GM12801 (cell line): ENCODE measurements around the gene GSTP1.

Source experiments
- TF ChIP-seq, protein P1 (sequence below): IDR thresholded peaks from one replicate; pipeline ENCODE4 v1.5.1; 2011; ENCODE audit warnings: control low read depth; ENCODE audit not compliant: insufficient read length; ENCODE audit errors: extremely low read depth

GSTP1 gene

DNA sequence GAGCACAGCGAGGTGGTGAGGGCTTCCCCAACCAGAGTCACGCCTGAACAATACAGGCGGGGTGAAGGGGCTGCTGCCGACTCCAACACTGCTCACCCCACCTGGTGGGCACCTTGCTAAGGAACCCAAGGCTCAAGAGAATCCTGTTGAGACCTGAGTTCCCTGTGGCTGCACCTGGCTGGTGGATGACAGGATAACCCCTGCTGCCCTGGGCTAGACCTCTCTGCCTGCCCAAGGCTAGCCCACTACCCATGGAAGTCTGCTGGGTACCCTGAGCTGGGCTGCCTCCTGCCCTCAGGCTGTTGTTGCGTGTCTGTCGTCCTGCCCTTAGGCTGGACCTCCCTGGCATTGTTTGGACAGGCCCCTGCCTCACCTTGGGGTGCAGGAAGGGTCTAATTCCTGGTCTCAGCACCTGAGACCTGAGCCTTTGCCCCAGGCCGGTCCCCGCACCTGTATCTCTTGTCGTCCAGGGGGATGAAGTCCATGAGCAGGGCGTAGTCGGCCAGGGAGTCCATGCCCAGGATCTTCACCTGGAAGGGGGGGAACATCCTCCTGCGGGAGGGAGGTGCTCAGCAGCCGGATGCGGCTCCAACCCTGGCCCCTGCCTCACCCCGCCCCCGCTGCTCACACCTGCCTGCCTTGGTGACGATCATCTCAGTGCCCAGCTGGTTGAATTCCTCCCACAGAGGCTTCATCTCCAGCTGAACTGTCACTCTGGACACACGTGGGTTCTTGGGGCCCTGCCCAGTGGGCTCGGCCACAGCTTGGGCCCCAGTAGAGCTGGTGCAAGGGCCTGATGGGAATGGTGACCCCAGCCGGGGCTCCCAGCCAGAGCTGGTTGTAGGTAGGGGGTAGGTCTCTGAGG is 51.0 kb downstream of the GSTP1 start:
- TF ChIP-seq, protein P1, sequence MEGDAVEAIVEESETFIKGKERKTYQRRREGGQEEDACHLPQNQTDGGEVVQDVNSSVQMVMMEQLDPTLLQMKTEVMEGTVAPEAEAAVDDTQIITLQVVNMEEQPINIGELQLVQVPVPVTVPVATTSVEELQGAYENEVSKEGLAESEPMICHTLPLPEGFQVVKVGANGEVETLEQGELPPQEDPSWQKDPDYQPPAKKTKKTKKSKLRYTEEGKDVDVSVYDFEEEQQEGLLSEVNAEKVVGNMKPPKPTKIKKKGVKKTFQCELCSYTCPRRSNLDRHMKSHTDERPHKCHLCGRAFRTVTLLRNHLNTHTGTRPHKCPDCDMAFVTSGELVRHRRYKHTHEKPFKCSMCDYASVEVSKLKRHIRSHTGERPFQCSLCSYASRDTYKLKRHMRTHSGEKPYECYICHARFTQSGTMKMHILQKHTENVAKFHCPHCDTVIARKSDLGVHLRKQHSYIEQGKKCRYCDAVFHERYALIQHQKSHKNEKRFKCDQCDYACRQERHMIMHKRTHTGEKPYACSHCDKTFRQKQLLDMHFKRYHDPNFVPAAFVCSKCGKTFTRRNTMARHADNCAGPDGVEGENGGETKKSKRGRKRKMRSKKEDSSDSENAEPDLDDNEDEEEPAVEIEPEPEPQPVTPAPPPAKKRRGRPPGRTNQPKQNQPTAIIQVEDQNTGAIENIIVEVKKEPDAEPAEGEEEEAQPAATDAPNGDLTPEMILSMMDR: no peak

DNA sequence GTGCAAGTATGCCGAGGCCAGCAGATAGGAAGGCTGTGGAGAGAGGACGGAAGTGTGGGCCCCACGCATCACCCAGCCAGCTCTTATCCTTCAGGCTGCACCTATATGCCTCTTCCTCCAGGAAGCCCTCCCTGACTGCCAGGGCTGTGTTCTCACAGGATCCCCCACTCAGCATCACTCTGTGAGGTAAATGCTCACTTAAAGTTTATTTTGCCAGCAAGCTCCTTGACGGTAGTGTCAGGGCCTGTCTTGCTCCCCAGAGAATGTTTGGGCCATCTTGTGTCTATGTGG is 51.6 kb downstream of the GSTP1 start:
- TF ChIP-seq, protein P1: no peak
